Measurements from ENCODE around the gene IER3.
A peak's percentile ranks its signal among the peaks of the same experiment; 100 is the strongest.
"Not testable (repeated sequence)": the region's sequence is repeated elsewhere in the genome, so short reads cannot be mapped to it uniquely, and the experiment has no call there.

IER3 gene

GRCh38 chr6:30747300-30747687 lies 2.9 kb upstream of the IER3 start:
- DNase-seq, result no peak

DNA sequence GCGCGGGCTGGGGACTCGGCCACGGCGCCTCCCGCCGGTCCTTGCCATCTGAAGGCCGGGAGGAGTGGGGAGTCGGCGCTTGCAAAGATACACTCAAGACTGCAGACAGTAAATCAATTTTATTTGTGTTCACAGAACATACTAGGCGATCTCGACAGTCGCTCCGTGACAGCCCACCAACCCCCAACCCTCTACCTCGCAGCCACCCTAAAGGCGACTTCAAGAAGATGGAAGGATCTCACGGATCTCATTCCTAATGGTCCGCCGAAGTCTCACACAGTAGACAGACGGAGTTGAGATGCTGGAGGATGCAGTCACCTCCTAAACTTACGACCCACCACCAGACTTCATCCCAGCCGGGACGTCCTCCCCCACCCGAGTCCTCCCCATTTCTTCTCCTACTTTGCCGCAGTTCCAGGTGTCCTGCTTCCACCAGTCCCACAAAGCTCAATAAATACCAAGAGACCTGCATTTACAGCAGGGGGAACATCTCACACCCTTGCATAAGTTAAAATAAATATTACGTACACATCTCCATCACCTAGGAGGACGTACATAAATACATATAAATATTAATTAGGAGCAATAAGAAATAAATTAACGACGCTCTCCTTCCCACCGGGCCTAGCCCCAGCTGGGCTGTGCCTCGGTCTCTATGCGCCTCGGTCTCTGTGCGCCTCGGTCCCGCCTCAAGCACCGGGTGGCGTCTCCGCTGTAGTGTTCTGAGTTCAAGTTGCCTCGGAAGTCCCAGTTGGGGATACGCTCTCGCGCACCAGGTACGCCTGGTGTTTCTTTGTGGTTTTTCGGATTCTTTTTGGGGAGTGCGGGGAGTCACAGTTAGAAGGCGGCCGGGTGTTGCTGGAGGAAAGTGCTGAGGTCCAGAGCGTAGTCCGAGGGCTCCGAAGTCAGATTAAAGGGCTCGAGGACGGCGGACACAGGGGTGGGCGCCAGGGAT lies 971 bp downstream of the IER3 start:
- no peak for DNase-seq

GRCh38 chr6:30742316-30743098 lies 1.8 kb downstream of the IER3 start, which contains the start of gene FLOT1:
TSS of gene FLOT1 (minus strand) at chr6:30742687. CDS start at chr6:30742189, 498 bp downstream.
- DNase-seq, result peak; percentile 90

DNA sequence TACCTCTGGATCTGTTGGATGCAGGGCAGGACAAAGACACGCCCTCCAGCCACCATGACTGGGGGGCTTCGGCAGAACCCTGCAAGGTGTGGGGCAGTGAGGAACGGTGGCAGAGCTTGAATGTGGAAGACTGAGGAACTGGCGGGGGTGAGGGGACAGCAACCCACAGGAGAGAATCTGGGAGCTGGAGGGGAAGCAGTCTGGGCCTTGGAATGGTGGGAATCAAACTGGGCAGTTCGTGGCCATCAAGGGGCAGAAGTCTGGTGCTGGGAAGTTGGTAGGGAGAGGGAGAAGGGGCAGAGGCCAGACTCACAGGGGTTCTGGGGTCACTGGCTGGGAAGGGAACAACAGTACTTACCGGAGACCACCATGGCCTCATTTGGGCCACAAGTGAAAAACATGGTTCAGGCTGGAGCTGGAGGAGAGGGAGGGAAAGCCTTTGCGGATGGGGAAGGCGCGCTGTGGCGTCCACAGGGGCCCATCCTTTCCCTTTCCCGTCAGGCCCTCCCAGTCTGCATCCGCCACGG lies 2.5 kb downstream of the IER3 start:
- no peak for DNase-seq

- no peak for DNase-seq
Measured at GRCh38 chr6:30741063-30741779, 3.1 kb downstream of the IER3 start.

DNA sequence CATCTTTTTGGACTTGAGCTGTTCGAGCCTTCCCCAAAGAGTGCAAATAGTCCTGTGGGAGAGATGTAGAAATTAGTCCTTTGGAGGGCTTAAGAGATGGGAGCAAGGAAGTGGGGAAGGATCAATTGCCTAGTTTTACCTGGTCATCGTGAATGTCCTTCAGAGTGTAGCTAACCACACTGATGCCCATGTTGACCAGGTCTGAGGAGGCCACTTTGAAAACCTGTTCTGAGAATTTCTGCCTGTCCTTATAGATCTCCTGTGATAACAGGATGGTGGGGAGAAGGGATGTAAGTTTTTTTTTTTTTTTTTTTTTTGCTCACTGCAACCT lies 3.8 kb downstream of the IER3 start:
- no peak for DNase-seq

GRCh38 chr6:30738532-30738931 lies 5.8 kb downstream of the IER3 start:
- DNase-seq, result no peak

DNA sequence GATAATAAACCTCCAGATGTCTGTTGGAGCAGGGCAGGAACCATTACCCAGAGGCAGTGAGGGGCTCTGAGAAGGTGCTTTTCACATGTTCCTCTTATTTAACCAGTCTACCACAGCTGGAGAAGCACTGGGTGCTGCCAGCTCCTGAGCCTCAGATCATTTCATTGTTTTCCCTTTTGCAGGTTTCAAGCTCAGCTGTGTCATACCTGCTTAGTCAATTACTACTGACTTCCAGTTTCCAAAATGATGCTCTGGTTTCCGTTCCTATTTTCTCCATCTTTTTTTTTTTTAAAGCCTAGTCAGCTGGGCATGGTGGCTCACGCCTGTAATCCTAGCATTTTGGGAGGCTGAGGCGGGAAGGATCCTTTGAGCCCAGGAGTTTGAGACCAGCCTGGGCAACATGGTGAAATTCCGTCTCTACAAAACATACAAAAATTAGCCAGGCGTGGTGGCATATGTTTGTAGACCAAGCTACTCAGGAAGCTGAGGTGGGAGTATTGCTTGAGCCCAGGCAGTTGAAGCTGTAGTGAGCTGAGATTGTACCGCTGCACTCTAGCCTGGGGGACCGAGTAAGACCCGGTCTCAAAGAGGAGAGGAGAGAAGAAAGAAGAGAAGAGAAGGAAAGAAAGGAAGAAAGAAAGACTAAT lies 8.6 kb downstream of the IER3 start:
- no peak for DNase-seq

DNA sequence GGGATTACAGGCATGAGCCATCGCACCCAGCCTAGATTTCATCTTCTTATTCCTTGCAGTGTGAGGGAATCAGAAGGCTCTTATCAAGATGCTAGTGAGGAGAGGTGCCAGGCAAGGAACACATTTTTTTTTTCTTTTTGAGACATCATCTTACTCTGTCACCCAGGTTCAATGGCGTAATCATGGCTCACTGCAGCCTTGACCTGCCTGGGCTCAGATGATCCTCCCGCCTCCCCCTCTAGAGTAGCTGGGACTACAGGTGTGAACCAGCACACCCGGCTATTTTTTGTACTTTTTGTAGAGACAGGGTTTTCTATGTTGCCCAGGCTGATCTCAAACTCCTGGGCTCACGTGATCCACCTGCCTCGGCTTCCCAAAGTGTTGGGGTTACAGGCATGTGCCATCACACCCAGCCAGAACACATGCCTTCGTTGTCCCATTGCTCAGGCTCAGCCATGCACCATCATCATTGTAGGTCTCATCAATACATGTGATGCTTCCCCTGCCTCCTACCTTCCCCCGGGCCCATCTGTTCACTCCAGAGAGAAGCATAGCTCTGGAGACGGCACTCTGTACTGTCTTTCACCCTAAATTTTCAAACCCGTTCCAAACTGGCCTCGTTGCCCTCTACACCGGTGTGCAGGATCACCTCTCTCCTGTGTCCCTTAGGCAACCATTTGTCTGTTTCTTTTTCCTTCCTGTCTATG lies 12.0 kb downstream of the IER3 start:
- no peak for DNase-seq

GRCh38 chr6:30730601-30731435 lies 13.5 kb downstream of the IER3 start:
- DNase-seq, result peak; percentile 80

DNA sequence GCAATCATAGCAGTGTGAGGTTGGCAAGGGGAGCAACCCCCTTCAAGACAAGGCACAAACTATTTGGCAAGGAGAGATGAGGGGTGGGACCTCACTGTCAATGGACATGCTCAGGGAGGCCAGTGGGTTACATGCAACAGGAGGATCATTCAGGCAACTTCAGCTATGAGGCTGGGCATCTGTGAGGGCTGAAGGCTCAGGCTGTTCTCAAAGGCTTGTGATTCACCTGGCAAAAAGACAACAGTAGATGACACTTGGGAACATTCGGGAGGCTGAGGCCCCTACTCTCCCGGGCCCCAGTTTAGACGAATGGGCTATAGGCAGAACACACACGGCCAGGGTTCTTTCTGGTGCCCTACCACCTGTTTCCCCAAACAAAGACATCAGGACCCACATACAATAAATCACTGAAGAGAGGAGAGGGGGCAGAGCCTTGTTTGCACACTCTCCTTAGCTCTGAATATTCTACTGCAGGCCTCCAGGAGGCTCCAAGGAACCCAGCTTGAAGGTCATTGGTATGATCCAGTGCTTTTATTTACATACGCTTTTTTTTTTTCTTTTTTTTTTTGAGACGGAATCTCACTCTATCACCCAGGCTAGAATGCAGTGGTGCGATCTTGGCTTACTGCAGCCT lies 16.3 kb downstream of the IER3 start:
- DNase-seq, result no peak

DNA sequence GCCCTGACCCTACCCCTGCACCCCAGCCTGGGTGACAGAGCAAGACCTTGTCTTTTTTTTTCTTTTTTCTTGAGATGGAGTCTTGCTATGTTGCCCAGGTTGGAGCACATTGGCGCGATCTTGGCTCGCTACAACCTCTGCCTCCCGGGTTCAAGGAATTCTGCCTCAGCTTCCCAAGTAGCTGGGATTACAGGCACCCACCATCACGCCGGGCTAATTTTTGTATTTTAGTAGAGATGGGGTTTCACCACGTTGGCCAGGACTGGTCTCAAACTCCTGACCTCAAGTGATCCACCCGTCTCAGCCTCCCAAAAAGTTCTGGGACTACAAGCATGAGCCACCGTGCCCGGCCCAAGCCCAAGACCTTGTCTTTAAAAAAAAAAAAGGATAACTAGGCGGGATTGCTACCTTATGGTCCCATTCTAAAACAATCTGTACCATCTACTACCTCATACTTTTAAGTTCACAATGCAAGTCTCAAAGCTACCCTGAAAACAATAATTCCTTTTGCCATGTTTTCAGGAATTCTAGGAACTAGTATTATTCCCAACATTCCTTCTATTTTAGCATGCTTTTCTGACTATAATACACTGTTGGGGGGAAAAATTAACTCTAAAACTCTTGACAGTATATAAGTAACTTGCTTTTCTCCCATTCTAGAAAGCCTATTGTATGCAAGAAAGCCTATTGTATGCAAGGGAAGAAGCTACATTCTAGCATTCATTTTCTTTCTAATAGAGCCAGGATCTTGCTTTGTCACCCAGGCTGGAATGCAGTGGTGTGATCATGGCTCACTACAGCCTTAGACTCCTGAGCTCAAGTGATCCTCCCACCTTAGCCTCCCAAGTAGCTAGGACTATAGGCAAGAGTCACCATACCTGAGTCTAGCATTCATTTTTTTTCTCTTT lies 17.6 kb downstream of the IER3 start:
- no peak for DNase-seq

DNA sequence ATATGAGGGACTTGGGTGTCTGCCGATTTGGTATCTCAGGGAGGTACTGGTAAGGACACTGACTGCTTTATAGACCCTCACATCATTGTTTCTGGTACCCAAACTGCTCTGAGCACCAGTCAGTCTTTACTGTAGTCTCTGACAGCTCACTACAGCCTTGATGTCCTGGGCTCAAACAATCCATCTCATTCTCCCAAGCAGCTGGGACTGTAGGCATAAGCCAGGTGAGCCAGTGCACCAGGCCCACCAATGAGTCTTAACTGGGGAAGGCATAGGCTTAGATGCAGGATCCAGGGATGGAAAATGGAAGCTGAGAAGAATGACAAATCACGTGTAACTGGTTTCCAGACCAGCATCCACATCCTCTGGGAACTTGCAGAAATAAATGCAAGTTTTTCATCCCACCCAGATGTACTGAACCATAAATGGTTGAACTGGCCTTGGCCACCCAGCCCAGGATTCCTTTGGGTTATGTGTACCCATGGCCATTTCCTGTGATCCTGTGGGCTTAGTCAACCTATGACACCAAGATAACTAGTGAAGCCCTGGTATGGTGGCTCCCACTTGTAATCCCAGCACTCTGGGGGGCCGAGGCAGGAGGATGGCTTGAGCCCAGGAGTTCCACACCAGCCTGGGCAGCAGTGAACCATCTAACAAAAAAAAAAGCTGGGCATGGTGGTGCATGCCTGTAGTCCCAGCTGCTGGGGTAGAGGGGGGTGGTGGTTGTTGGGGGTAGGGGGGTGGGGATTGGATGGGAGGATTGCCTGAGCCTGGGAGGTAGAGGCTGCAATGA lies 18.4 kb downstream of the IER3 start:
- DNase-seq, result no peak

- DNase-seq, result no peak
Measured at GRCh38 chr6:30724906-30725667, 19.3 kb downstream of the IER3 start.

DNA sequence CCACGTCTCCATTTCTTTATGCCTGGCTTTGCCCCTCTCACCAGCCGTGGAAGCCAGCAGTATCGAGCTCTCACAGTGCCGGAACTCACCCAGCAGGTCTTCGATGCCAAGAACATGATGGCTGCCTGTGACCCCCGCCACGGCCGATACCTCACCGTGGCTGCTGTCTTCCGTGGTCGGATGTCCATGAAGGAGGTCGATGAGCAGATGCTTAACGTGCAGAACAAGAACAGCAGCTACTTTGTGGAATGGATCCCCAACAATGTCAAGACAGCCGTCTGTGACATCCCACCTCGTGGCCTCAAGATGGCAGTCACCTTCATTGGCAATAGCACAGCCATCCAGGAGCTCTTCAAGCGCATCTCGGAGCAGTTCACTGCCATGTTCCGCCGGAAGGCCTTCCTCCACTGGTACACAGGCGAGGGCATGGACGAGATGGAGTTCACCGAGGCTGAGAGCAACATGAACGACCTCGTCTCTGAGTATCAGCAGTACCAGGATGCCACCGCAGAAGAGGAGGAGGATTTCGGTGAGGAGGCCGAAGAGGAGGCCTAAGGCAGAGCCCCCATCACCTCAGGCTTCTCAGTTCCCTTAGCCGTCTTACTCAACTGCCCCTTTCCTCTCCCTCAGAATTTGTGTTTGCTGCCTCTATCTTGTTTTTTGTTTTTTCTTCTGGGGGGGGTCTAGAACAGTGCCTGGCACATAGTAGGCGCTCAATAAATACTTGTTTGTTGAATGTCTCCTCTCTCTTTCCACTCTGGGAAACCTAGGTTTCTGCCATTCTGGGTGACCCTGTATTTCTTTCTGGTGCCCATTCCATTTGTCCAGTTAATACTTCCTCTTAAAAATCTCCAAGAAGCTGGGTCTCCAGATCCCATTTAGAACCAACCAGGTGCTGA lies 20.3 kb downstream of the IER3 start:
- DNase-seq, result not testable (repeated sequence)

- DNase-seq, result not testable (repeated sequence)
Measured at GRCh38 chr6:30723159-30723842, 21.0 kb downstream of the IER3 start.
